Left hindlimb (tissue), 1 donor: ENCODE measurements around the gene COQ8B.
"Not testable (repeated sequence)": the region's sequence is repeated elsewhere in the genome, so short reads cannot be mapped to it uniquely, and the experiment has no call there.

ENCODE experiments used
- DNase-seq: peaks from one replicate; pipeline ENCODE4 v3.0.0-alpha.2; 2018

Gene COQ8B

GRCh38 chr19:40716482-40717324 lies at the start of gene COQ8B, which contains the start of gene ITPKC:
Gene COQ8B, minus strand, starts transcription at chr19:40716886. Its CDS starts 2,254 bp downstream, at chr19:40714632.
Gene ITPKC, plus strand, starts transcription at chr19:40717112. Its CDS starts 24 bp downstream, at chr19:40717136.
- peak; percentile 100 for DNase-seq

- not testable (repeated sequence) for DNase-seq
Measured at GRCh38 chr19:40766385-40766784, 49.7 kb upstream of the COQ8B start.

GRCh38 chr19:40763963-40764362 lies 47.3 kb upstream of the COQ8B start:
- DNase-seq = no peak

- no peak for DNase-seq
Measured at GRCh38 chr19:40763526-40763925, 46.8 kb upstream of the COQ8B start.

GRCh38 chr19:40762754-40763470 lies 46.2 kb upstream of the COQ8B start:
- DNase-seq = no peak

- no peak for DNase-seq
Measured at GRCh38 chr19:40759352-40759751, 42.7 kb upstream of the COQ8B start.

- no peak for DNase-seq
Measured at GRCh38 chr19:40758491-40758890, 41.8 kb upstream of the COQ8B start.

GRCh38 chr19:40756502-40757110 lies 39.9 kb upstream of the COQ8B start:
- no peak for DNase-seq

GRCh38 chr19:40755791-40756190 lies 39.1 kb upstream of the COQ8B start:
- no peak for DNase-seq

GRCh38 chr19:40755248-40755624 lies 38.5 kb upstream of the COQ8B start:
- no peak for DNase-seq

- no peak for DNase-seq
Measured at GRCh38 chr19:40754611-40755247, 38.0 kb upstream of the COQ8B start.

GRCh38 chr19:40752257-40752781 lies 35.6 kb upstream of the COQ8B start:
- no peak for DNase-seq

- DNase-seq = peak; percentile 98
Measured at GRCh38 chr19:40750874-40751537, 34.3 kb upstream of the COQ8B start, which contains the start of gene SNRPA. Gene SNRPA, plus strand, starts transcription at chr19:40751203. Its CDS starts 206 bp downstream, at chr19:40751409.

- peak; percentile 100 for DNase-seq
Measured at GRCh38 chr19:40750058-40750873, 33.6 kb upstream of the COQ8B start, which contains the start of gene ACTMAP. Gene ACTMAP, minus strand, starts transcription at chr19:40750477. Its CDS starts 674 bp downstream, at chr19:40749803.

GRCh38 chr19:40747536-40747935 lies 30.9 kb upstream of the COQ8B start:
- no peak for DNase-seq

GRCh38 chr19:40745402-40745780 lies 28.7 kb upstream of the COQ8B start:
- no peak for DNase-seq

GRCh38 chr19:40744554-40745401 lies 28.1 kb upstream of the COQ8B start:
- no peak for DNase-seq

- no peak for DNase-seq
Measured at GRCh38 chr19:40743926-40744325, 27.2 kb upstream of the COQ8B start.

- no peak for DNase-seq
Measured at GRCh38 chr19:40742886-40743285, 26.2 kb upstream of the COQ8B start.

- DNase-seq = no peak
Measured at GRCh38 chr19:40742477-40742876, 25.8 kb upstream of the COQ8B start.
